Measurements from ENCODE around the gene ISCA2.
"Not testable (repeated sequence)": the region's sequence is repeated elsewhere in the genome, so short reads cannot be mapped to it uniquely, and the experiment has no call there.

ISCA2 gene

GRCh38 chr14:74528886-74529285, 35.3 kb downstream of the ISCA2 start:
- DNase-seq (ENCODE audit: low read depth in 2 of 2) = no peak

DNA sequence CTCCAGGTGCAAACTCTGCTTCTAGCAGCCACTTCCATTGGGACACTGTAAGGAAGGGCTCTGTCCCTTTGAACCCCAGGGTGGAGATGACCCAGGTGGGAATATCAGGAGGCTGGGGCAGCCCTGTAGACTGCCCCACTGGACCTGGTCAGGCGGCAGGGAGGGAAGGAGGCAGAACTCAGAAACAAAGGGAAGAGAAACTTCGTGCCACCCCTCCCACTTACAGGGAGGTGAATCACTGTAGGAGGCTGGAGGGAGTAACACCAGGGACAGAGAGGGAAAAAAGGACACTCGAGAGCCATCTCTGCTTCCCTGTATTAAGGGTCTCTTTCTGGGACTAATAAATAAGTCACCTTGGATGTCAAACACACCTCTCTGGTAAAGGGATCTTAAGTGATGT, 37.4 kb downstream of the ISCA2 start:
- no peak for DNase-seq (ENCODE audit: low read depth in 2 of 2)

GRCh38 chr14:74531467-74531866, 37.9 kb downstream of the ISCA2 start:
- no peak for DNase-seq (ENCODE audit: low read depth in 2 of 2)

GRCh38 chr14:74532246-74532645, 38.7 kb downstream of the ISCA2 start:
- DNase-seq (ENCODE audit: low read depth in 2 of 2) = no peak

GRCh38 chr14:74533576-74533975, 40.0 kb downstream of the ISCA2 start:
- DNase-seq (ENCODE audit: low read depth in 2 of 2) = no peak

GRCh38 chr14:74535756-74536325, 42.3 kb downstream of the ISCA2 start:
- DNase-seq (ENCODE audit: low read depth in 2 of 2) = no peak

GRCh38 chr14:74536336-74536735, 42.8 kb downstream of the ISCA2 start:
- DNase-seq (ENCODE audit: low read depth in 2 of 2) = not testable (repeated sequence)

DNA sequence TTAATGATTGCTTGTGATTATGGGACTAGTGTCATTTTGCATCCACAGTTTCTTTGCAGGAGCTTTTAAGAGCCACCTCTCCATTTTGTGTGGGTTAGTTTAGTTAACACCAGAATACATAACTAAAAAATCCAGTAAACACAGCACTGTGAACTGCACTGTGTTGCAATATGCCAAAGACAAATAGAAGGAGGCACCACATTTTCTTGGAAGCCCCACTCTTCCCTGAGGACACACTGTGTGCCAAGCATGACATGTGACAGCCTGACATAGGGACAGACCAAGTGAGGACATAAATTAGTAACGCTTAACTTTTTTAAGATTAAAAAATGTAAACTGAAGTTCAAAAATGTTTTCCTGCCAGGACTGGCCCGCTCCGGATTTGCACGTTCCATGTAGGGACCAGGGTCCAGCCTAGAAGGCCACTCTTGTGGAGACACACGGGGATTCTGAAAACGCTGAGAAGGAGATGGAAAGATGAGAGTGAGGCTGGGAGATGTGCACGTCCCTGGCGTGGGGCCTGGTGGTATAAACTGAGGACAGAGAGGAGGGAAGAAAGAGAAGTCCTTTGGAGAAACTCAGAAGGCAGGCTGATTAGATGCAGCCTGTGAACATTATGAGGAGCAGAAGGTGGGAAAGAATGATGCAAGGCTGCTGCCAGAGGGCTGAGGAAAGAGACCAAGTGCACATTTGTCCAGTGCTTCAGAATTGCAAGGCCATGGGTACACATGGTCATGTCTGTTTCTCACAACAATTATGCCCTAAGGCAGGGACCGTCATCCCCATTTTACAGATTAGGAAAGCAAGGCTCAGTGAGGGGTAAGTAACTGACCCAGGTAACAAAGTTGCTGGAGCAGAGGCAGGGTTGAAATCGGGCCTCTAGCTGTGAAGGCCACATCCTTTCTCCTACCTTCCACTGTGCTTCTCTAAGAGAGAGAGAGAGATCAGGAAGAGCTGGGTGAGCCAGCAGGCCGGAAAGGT, 45.1 kb downstream of the ISCA2 start:
- no peak for DNase-seq (ENCODE audit: low read depth in 2 of 2)

GRCh38 chr14:74539503-74539902, 45.9 kb downstream of the ISCA2 start:
- DNase-seq (ENCODE audit: low read depth in 2 of 2) = no peak

- no peak for DNase-seq (ENCODE audit: low read depth in 2 of 2)
Observed at GRCh38 chr14:74541225-74541624, 47.7 kb downstream of the ISCA2 start.

- no peak for DNase-seq (ENCODE audit: low read depth in 2 of 2)
Observed at GRCh38 chr14:74542056-74542685, 48.6 kb downstream of the ISCA2 start.

DNA sequence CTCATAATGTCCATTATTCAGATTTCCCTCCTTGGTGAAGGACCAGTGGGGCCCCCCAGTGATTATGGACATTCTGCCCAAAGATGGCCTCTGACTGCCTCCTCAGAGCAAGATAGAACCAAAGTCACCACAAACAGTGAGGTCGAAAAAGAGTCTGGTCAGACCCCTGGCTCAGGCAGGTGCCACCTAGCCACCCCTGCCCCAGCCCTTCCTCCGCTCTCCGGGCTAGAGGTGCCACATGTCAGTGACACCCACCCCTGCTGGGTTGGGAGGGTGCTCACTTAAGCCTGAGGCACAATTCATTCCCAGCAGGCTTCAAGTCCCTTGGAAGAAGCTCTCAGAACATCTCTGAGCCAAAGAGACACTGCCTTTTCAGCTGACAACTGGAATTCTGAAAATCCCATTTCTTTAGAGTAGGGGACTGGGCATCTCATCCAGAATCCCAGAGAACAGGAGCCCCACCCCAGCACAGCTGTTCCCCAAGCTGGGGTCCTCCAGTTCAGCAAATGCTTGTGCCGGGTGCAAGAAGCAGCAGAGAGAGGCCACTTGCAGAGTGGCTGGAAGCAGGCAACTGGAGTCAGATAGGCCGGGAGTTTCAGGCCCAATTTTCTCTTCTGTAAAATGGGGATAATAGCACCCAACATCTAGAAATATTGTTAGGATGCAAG, 50.3 kb downstream of the ISCA2 start:
- DNase-seq (ENCODE audit: low read depth in 2 of 2) = no peak

GRCh38 chr14:74545386-74545785, 51.8 kb downstream of the ISCA2 start:
- DNase-seq (ENCODE audit: low read depth in 2 of 2) = no peak

GRCh38 chr14:74546416-74546815, 52.9 kb downstream of the ISCA2 start:
- DNase-seq (ENCODE audit: low read depth in 2 of 2) = no peak

Data from stimulated activated CD8-positive, alpha-beta memory T cell treated with anti-CD3 and anti-CD28 coated beads, Interleukin-7, amount 100 ng/mL, for 4 hours (primary cell).